ENCODE data around the gene AFAP1L1.

AFAP1L1 gene

DNA sequence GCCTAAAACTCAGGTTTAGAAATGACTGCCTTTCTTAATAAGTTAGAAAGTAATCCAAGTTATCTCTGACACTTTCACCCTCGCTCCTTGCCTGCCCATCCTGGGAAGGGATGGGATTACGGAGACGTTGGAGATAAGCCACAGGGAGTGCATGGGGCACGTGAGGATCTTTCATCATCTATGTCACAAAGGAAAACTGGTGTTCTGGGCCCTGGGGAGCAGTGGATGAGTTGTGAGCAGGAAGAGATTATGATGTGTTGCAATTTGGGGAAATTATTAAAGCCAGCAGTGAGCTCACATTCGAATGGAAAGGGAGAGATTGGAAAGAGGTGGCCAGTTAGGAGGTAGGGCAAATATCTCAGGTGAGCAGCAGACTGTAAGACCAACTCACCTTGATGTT, 12.8 kb downstream of the AFAP1L1 start:
- DNase-seq: no peak

DNA sequence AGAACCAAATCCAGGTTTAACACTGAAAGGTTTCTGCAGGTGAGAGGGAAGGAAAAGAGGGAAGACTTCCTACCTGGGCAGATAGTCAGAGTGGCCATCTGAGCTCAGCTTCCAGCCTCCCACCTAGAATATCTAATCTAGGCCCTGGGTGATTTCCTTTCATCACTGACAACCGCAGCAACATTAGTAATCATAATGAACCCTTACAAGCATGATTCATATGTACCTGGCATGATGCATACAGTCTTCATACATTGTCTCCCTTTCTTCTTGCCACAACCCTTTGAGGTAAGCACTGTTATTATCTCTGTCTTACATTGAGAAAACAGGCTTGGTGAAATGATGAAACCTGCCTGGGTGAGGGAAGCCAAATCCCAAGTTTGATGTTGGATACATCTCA, 13.5 kb downstream of the AFAP1L1 start:
- no peak for DNase-seq

DNA sequence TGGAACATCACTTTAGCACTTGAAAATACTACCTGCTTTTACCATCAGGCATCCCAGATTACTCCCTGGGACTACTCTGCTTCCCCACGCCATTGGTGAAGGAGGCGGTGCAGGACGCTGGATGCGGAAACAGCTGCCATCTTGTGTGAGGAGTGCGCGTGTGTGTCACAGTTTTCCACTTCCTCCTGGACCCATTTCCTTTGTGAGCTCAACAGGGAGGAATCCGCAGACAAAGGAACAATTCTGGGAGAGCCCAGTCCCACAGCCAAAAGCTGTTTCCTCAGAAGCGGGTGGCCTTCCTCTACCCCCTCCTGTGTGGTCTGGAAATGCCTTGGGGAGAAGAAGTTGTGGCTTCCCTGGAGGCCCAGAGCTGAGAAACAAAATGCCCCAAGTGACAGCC, 16.8 kb downstream of the AFAP1L1 start:
- no peak for DNase-seq

DNA sequence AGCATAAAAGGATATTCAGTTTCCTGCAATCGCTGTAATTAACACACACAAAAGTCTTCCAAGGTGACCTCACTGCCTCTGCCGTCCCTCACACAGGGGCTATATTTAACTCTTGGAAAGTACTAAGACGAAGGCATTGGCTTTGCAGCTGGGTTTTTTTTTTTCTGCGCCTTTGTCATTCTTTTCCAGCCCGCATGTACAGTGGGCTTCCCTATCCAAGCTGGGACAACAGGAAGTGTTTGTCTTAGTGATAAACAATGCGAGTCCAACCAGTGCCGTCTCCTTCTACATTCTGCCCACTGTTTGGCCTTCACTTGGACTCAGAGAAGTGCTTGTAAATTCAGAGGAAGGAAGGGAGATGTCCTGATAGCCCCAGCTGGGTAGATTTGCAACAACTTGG, 17.6 kb downstream of the AFAP1L1 start:
- no peak for DNase-seq

DNA sequence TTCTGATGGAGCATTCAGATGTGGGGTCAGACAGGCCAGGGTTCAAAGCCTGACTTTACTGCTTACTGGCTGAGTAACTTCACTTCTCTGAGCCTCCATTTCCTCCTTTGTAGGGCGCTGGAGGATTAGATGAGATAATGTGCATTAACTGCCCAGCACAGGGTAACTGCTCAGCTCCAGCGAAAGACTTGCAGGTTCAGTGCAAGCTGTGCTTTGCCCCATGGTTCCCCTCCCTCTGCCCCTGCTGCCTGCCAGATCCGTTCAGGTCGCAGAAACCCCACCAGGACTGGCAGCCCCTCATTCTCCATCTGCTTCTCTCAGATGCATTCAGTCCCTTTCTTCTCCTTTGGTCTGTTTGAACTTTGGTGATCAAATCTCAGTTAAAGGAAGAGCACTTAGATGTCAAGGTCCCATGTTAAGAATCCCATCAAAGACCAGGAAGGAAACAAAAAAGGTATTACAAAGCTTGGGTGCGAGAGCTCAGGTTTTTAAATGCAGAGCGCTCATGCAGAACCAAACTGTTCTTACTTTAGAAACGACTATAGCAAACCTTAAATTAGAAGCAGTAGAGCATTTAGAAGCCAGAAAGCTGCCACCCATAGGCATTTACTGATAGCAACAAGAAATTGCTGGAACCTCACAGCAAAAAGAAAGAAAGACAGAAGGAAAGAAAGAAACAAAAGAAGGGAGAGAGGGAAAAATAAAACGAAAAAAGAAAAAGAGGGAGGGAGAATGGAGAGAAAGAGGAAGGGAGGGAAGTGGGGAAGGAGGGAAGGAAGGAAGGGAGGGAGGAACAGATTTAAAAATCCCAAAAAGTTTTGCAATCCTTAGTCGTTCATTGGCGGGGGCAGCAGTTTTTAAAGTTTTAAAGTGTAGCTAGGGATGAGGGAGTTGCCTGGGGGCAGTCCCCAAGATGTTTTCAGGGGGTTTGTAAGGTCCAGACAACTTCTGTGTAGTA, 23.5 kb downstream of the AFAP1L1 start:
- DNase-seq: no peak

DNA sequence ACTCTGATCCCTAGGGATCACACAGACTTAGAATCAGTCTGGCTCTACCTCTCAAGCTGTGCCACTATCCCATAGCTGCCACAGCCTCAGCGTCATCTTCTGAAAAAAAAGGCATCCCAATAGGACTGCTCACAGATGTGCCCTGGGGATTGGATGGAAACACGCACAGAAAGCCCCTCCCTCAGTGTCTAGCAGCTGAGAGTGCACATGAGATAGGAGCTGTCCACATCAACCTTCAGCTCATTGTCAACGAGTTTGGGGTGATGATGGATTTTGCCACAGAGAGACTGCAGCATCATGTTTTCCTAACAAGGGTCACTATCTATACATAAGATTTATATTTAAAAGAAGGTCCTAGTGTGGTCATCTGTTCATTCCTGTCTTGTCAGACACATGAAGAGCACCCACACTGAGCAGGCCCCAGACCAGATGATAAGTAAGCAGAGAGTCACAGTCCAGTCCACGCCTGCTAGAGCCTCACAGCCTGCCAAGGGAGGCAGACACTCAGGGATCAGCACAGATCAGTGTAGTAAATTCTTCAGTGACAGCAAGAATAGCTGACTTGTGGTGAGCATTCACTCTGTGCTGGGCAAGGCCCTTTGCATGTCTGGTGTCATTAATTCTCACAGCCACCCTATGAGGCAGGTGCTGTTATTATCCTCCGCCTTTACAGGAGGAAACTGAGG, 25.8 kb downstream of the AFAP1L1 start:
- DNase-seq: no peak

DNA sequence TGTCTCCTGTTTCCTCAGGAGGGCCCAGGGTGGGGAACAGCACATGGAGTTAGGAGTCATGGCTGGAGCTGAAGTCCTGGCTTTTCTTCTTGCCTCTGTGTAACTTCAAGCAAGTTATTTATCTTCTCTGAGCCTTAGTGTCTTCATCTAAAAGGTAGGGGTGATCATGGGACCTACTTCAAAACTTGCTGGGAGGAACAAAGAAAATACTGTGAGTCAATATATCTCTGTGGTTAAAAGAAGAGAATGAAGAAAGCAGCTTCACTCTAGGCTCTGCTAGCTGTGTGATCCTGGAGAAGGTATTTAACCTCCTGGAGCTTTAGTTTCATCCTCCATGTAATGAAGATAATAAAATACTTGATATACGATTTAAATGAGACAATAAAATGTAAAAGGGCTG, 26.5 kb downstream of the AFAP1L1 start:
- DNase-seq: no peak

DNA sequence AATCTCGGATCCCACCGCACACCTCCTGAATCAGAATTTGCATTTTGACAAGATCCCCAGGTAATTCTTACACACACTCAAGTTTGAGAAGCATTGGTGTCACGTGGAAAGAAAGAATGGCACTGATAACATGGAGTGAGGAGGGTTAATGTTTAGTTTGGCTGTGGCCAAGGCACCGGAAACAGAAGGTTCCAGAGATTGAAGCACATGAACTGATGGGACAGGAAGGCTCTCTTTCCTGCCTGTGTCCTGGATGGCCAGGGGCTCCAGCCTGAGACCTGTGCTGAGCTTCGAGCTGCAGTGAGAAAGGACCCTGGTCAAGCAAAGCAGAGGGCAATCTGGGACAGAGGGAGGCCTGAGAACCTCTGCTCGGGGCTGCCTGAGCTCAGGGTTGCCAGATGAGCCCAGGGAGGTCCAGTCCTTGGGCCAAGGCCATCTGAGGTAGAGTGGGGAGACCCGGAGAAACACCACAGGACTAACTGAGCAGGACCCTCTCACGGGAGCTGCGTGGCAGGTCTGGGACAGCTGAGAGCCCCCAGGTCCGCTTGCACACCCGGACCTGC, 27.3 kb downstream of the AFAP1L1 start:
- DNase-seq: no peak

DNA sequence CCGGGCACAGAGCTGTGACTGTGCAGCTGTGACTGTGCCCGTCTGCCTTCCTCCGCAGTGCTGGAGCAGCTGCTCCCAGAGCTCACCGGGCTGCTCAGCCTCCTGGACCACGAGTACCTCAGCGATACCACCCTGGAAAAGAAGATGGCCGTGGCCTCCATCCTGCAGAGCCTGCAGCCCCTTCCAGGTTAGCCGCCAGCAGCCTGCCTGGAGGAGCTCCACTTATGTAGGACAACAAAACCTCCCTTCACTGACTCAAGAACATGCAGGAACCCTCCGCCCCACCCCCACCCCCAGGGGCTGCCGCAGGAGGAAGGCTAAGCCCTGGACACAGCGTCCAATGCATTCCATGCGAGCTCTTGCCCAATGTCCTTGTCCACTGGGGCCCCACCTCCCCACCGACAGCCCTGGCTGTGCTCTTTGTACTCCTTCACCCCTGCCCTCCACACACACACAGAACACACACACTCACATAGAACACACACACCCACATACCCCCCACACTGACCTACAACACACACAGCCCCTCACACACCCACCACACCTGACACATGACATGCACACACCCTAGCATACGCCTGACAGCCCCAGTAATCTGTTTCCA, 27.9 kb downstream of the AFAP1L1 start:
- DNase-seq: no peak

DNA sequence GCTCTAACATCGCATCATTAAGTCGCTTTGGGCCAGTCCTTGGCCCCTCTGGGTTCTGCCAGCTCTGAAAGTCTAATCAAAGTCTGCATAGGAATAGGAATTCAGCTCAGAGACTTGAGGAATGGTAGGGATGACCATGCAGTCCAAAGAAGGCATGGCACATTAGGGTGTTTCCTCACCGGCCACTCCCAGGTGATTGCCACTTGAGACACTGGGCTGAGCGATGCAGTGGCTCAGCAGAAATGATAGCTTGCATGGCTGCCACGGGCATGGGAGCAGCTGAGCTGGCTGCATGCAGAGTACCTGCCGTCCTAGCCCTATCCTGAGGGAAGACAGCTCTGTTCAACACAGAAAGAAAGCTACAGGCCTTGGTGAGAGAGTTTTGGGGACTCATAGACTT, 28.8 kb downstream of the AFAP1L1 start:
- no peak for DNase-seq

DNA sequence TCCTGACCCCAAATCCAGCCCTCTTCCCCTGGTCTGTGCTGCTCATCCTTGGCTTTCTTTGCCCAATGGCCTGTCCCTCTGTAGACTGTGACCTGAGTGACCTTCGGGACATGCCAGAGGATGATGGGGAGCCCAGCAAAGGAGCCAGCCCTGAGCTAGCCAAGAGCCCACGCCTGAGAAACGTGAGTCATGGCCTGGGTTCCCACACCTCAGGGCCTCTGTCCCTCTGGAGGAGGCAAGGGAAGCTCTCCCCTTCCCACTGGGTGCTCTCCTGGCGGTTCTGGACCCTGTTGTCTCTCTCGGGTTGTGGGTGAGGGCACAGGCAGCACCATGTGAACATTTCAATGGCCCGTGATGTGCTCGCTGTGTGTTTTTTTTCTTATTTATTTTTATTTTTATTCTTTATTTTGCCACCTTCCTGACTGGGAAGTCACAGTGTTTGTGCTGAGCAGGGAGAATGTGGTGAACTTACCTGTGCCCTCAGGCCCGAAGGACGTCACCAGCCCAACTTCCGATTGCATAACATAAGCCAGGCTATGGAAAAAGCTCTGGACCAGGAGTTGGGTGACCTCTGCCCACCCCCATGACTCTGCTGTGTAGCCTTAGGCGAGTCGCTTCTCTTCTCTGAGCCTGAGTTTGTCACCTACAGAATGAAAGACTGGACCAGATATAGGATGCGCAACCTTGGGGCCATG, 29.5 kb downstream of the AFAP1L1 start:
- no peak for DNase-seq

DNA sequence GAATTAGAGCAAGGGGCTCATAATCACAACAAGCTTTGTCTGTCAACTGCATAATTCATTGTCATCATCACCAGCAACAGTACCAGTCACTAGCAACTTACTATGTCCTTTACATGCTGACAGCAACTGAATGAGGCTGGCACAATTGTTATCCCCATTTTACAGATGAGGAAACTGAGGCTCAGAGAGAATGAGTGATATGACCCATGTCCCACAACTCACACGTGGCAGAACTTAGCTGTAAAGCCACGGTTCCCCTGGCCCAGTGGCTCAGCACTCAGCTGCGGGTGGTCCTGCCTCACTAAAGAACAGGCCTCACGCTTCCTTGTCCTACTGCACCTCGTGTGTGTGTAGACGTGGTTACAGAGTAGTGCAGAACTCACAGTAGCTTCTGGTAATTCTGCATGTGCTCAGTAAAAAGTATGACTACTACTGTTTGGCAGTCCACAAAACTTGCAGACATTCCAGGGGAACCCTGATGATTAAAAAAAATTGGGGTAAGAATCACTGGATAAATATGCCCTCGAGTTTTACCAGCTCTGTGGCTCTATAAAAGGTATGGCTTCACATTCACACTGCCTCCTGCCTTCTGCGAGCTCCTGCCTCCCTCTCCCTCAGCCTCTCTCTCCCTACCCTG, 30.2 kb downstream of the AFAP1L1 start:
- DNase-seq: no peak

DNA sequence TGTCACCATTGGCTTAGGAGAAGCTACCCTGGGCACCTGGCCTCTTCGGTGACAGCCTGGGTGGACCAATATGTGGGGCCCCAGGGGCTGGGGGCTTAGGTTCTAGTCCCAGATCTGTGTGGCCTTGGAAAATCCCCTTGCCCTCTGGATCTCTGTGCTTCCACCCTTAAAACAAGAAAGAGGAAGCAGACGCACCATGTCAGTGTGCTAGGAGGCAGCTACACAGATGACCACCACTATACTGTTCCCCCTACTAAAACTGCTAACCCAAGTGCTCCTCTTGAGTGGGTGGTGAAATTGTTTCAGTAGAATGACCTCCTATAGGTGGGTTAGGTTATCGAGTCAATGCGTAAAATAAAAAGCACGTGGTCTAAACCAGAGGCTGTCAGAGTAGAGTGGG, 31.0 kb downstream of the AFAP1L1 start:
- no peak for DNase-seq

DNA sequence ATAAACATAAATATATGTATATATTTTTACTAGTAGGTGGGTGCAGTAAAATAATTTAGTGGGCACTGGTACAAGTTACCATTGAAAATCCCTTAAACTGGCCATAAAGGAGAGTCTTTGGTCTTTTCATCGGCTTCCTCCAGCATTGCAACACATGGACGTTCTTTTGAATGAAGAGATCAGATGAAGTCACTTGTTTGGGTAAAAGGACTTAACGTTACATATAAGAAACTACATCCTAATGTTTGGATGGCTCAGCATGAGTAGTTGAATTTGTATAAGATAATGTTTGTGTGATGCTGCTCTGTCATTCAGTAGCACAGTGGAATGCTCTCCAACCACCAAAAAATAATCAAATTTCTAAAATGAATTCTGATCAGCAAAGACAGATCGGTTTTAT, 31.6 kb downstream of the AFAP1L1 start:
- DNase-seq: no peak

DNA sequence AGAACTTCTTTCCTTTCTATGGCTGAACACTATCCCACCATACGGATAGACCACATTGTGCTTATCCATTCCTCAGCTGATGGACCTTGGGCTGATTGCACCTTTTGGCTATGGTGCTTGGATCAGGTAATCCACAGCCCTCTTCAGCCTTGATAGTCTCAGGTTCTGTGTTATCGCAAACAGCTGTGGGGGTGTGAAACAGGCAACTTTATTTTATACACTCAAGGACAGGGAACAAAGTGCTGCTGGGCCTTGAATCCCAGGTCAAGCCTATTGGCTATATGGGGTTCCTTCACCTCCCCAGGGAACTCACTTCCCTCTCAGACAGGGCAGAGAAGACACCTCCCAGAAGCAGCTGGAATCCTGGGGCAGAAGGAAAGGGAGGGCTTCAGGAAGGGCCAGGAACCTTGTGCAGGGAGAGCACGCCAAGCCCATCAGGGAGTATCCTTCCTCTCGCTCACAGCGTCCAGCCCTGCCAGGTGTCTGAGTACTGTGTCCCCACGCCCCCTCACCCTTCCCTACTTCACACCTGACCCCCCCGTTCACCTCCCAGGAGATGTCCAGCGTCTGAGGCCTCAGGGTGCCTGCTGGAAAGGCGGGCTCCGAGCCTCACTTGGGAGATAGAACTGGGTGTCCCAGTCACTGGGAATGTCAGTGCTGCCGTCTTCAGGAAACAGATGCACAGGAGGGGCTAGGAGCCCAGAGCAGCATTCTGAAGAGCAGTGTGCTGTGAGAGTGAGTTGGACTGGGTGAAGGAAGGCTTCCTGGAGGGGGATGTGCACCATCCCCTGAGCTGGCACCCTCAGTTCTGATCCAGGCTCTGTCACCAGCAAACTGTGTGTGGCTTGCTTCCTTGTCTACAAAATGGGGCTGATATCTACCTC, 32.8 kb downstream of the AFAP1L1 start:
- no peak for DNase-seq

DNA sequence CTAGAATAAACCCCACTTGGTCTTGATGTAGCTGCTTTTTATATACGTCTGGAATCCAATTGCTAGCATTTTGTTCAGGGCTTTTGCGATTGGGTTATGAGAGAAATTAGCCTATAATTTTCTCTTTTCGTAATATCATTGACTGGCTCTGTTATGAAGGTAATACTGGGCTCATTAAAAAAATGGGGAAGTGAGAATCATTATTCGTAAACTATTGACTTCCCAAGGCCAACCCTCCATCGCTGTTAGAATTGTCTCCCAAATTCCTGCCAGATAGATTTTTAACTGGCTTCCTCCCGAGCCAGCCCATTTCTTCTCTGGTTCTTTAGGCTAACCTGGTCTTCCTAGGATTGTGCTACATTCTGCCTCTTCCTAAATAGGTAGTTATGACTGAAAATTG, 37.7 kb downstream of the AFAP1L1 start:
- no peak for DNase-seq

DNA sequence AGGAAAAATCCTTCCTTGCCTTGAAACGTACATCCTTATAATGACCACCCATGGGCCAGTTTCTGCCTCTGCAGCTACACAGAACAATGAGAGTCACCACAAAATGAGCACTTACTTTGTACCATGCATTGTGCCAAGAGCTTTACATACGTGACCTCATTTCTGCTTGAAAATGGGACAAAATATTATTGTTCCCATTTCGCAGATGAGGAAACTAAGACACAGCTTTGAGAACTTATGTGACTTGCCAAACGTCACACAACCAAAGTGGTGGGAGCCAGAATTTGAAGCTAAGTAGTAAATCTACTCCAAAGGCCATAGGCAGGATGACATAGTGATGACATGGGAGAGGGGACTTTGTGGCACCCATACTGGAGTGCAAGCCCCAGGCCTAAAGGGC, 38.8 kb downstream of the AFAP1L1 start:
- DNase-seq: no peak

DNA sequence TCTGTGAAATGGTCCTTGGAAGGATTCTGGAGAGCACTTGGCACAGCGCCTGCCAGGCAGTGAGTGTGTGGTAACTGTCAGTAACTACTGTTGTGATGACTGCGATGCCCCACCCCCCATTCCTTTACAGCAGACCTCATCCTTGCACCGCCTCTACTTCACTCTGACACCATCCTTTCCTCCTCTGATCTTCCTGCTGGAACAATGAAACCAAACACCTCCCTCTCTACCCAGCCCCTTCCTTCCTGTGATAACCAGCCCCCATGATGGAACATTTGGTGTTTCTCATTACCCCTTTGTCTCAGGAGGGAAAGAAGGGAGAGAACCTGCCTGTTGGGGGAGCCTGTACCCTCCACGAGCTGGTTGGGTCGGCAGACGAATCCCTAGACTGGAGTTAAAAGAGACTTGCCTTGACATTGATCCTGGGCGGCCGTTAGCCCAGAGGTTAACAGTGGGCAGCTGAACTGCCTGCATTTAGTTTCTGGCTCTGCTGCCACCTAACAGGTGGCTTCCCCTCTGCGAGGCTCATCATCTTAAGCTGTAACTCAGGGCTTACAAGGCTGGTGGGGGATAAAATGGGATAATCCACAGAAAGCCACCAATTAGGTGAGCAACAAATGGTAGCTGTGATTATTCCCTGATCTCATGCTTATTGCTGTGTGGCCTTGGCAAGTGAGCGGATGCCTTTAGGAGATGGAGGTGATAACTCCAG, 39.4 kb downstream of the AFAP1L1 start:
- no peak for DNase-seq

DNA sequence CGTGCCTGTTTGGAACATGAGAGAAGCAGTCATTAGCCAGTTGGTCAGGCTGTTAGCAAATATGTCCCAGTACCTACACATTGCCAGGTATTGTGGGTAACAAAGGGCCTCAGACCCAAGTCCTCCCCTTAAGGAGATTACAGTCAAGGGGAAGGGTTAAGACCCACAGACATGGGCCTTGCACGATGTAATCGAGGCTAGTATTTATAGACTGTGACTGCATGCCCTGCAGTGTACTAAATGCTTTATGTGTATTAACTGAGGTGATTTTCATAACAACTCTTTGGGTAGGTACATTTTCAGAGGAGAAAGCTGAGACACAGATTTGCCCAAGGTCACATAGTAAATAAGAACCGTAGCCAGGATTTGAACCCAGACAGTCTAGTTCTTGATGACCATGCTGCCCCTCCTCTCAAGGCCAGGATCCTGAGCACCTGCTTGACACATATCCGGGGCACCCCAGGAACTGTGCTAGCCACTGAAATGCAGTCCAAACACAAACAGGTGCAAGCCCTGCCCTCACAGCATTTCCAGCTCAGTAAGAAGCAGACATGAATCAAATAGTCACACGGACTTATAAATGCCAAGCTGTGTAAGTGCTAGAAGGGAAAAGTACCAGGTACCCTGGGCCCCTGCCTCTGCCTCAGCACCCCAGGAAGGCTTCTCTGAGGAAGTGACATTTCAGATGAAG, 41.6 kb downstream of the AFAP1L1 start:
- no peak for DNase-seq
